Mammary epithelial cell (primary cell): ENCODE results near the gene P2RX3.

ENCODE experiments used
- EZH2 ChIP-seq: IDR thresholded peaks from 2 replicates; pipeline ENCODE4 v1.6.1; 2012; ENCODE audit warnings: low read length, inconsistent platforms, borderline replicate concordance
- TF ChIP-seq, protein P1 (sequence below), 2 donors: IDR thresholded peaks in 1 of 2; conservative IDR thresholded peaks in 1 of 2; 2 replicates each; pipeline ENCODE4 v1.5.1; 2011 to 2012; ENCODE audit warnings: inconsistent platforms in 2 of 2, low read length in 2 of 2, mild to moderate bottlenecking in 2 of 2, control low read depth in 1 of 2, low read depth in 1 of 2; ENCODE audit not compliant: insufficient read depth in 1 of 2; ENCODE audit errors: extremely low read depth in 1 of 2

DNA sequence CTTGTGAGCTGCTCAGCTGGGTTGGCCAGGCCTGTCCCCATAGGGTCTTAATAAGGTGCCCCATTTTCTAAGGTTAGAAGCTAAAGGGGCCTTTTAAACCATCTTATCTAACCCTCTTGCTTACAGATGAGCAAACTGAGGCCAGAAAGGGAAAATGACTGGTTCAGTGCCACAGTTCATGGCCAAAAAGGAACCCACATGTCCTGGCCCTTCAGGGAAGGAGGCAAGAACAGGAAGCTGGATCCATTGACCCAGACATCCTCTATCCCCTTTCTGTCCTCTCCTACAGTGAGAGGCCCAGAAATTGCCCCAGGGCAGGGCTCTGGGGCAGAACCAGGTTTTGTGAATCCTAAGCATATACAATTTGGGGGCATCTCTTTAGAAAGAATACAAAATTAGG, 32.8 kb downstream of the P2RX3 start:
- TF ChIP-seq, protein P1, sequence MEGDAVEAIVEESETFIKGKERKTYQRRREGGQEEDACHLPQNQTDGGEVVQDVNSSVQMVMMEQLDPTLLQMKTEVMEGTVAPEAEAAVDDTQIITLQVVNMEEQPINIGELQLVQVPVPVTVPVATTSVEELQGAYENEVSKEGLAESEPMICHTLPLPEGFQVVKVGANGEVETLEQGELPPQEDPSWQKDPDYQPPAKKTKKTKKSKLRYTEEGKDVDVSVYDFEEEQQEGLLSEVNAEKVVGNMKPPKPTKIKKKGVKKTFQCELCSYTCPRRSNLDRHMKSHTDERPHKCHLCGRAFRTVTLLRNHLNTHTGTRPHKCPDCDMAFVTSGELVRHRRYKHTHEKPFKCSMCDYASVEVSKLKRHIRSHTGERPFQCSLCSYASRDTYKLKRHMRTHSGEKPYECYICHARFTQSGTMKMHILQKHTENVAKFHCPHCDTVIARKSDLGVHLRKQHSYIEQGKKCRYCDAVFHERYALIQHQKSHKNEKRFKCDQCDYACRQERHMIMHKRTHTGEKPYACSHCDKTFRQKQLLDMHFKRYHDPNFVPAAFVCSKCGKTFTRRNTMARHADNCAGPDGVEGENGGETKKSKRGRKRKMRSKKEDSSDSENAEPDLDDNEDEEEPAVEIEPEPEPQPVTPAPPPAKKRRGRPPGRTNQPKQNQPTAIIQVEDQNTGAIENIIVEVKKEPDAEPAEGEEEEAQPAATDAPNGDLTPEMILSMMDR (conservative IDR thresholded peaks at IDR 0.05 in 1 of 2, IDR thresholded peaks at IDR 0.05 in 1 of 2; ENCODE audit: extremely low read depth in 1 of 2, insufficient read depth in 1 of 2, low read depth in 1 of 2, low read length in 2 of 2) = no peak
- TF ChIP-seq EZH2 = no peak
